GM21515 (cell line): ENCODE results near the gene CREM.
"Not testable (repeated sequence)": the region's sequence is repeated elsewhere in the genome, so short reads cannot be mapped to it uniquely, and the experiment has no call there.

Source experiments
- ATAC-seq: cut with Tn5 transposase; IDR thresholded peaks from one replicate; pipeline ENCODE4 v1.9.1; 2021; ENCODE audit not compliant: unreplicated experiment

The CREM gene

GRCh38 chr10:35192645-35193249 lies 66.1 kb downstream of the CREM start:
- ATAC-seq = no peak

GRCh38 chr10:35194471-35194870 lies 67.8 kb downstream of the CREM start:
- ATAC-seq = no peak

DNA sequence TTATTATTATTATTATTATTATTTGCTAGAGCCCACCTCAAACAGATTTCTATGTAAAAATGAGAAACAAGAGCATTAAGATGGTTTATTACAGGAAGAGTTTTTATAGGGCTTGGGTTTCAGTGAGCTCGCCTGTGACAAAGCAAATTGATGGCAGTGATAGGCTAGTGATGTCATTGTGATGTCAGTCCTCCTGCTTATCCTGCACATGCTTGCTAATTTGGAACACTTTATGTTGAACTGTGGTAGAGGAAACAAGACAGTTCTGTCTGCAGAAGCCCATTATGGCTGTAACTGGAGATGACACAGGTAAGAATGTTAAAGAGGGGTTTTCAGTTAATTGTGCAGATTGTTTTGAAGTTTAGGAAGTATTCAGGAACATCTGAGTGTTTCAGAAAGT lies 68.3 kb downstream of the CREM start:
- ATAC-seq = no peak

GRCh38 chr10:35195361-35196306 lies 69.0 kb downstream of the CREM start:
- ATAC-seq = peak; percentile 97

- ATAC-seq = no peak
Measured at GRCh38 chr10:35200487-35200886, 73.8 kb downstream of the CREM start.

- ATAC-seq = no peak
Measured at GRCh38 chr10:35201234-35201633, 74.6 kb downstream of the CREM start.

- ATAC-seq = no peak
Measured at GRCh38 chr10:35202050-35202449, 75.4 kb downstream of the CREM start.

DNA sequence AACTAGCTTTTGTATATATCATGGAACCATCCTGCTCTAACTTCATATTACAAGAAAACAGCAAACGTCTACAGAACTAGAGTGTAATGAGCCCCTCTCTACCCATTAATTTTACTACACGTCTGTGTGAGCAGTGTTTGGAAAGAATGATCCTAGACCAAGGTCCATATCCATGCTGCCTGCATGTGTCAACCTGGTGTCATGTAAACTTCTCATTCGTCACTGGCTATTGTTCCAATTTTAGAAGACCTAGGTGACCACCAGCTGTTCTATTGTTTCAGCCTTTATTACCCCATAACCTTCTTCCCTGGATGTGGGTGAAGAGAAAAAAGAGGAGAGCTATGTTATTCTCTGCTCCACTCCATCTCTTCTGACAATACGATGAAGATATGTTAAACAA lies 77.1 kb downstream of the CREM start:
- ATAC-seq = no peak

DNA sequence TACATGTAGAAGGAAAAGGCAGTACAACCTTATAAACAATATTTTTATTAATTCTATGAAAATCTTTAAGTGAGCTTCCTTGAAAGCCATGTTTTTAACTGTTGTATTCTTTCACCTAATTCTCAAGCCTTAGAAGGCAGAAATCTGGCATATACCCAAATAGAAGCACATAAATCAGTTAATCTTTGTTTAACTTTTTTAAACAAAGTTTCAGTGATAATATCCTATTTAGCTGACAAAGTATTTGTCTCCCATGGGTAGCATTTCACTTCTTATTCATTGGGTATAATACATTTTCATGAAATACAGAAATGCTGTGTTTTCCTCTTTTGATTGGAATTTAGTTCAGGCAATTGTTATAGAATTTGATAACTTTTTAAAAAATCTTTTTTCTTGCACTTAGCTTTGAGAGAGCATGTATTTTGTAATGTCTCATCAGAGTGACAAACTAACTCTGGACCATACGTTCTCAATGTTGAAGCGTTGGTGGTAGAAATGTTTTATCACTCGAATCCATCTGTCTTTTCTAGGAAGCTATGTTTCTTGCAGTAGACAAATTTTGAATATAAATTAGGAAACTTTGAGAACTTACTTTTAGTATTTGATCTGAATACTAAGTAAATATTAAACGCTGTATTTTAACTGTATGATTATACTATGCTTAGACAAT lies 78.1 kb downstream of the CREM start:
- ATAC-seq = no peak

GRCh38 chr10:35206274-35206673 lies 79.6 kb downstream of the CREM start:
- no peak for ATAC-seq

DNA sequence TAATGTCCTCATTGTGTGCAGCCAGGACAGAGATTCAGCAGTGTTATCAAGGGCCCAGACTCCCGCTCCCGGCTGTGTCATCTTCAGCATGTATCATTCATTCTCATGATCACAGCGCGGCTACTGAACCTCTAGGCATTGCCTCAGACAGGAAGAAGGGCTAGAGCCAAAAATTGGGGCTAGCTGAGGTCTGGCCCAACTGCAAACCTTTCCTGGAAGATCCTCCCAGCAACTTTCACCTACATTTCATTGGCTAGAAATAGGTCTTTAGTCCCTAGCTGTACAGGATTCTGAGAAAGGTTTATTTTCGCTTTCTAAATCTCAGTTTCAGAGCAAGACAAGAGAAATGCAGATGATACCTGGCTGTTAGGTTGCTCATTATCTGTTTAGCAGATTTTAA lies 81.9 kb downstream of the CREM start:
- ATAC-seq = peak; percentile 68

- ATAC-seq = no peak
Measured at GRCh38 chr10:35208949-35209613, 82.4 kb downstream of the CREM start.

DNA sequence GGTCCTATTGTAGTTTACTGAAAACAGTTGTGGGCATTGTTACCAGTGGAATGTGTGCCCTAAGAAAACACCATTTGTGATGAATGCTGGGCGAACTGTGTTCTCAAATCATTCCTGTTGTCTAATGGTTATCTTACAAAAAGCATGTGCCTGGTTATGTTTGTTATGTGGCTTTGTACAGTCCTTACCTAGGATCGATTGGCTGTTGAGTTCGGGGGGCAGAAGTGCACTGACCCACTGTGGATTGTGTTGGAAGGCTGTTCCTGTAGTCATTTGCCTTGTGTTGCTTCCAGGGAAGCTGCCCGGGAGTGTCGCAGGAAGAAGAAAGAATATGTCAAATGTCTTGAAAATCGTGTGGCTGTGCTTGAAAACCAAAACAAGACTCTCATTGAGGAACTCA lies 84.3 kb downstream of the CREM start:
- ATAC-seq = no peak

DNA sequence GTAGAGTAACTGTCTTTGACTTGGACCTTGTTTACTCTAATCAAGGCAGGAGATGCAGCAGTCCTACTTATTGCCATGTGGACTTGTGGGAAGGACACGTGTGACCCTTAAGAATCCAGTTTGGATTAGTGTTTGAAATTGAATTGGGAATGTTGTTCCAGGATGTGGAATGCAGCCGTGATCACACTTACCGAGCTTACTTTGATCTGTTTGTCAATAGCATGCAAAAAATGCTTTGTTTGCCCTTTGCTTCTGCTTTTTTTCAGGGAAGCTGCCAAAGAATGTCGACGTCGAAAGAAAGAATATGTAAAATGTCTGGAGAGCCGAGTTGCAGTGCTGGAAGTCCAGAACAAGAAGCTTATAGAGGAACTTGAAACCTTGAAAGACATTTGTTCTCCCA lies 84.7 kb downstream of the CREM start:
- ATAC-seq = no peak

DNA sequence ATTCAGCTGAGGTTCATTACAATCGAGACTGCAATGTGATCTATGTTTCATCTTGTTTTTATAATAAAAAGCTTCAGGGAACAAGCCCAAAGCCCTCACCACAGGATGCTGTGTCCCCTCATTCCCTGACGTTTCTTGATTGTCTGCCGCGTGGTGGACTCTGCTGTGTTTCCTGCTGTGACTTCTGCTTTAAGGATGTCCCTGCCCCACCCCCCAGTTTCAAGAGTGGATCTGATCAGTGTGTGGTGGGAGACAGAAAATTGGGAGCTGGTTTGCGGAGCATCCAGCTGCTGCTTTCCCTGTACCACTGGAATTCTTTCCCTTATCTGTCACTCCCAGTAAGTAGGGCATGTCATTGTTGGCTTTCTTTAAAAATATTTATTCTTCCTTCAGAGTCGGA lies 86.2 kb downstream of the CREM start:
- no peak for ATAC-seq

DNA sequence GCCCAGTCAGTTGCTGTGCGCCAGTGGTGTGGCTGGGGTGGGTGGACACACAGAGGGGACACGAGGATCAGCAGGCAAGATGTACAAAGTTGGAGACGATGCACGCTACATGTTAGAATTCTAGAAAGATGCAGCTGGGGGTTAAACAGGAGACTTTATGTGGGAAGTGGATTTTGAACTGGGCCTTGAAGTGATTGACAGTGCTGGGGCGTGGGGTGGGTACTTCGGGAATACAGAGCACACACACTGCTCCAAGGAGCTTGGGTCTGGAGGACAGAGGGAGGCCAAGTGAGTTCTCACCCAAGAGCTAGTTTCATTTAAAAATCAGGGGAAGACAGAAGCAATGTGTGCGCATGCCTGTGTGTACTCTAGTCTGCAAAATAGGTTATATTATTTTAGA lies 87.1 kb downstream of the CREM start:
- no peak for ATAC-seq

GRCh38 chr10:35214607-35215020 lies 88.0 kb downstream of the CREM start:
- no peak for ATAC-seq

GRCh38 chr10:35215107-35215506 lies 88.5 kb downstream of the CREM start:
- no peak for ATAC-seq

DNA sequence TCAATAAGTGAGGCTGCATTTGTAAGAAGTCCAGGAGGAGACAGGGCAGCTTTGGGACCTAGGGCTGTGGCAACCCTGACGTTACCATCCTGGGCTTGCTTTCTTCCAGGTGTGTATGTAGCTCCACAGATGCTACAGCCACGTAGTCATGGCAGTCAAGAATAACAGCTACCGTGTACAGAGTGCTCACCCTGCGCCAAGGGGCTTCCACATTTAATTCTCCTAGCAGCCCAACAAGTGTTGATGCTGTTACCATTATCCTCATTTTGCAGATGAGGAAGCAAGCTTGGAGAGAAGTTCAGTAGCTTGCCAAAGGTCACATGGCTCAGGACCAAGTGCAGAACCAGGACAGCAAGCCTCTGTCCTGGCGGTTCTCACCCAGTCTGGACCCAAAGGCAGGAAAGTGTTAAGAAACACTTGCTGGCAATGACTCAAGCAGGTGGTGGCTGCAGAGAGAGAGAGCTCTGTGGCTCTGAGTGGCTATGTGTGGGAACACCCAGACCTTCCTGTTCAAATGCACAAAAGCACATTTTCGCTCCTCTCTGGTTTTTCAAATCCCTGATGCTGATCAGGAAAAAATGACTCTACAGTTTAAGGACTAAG lies 89.8 kb downstream of the CREM start:
- ATAC-seq = no peak

GRCh38 chr10:35216956-35217355 lies 90.3 kb downstream of the CREM start:
- not testable (repeated sequence) for ATAC-seq

DNA sequence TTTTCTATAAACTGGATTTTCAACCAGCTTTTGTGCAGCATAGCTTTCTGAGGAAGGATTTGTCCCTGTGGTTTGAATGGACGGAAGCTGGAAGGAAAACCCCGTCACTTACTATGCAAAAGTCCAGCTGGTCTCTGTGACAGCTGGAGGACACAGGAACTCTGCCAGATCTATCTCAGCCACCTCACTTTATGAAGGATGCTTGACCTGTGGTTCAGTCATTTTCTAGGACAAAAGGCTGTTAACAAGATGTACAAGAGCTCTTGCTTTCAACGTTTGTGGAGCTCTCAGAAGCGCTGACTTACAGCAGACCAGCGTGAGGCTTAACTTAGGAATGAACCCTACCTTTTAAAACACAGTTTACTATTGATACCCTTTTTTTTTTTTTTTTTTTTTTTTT lies 90.8 kb downstream of the CREM start:
- no peak for ATAC-seq
